WTC11 (cell line): ENCODE data around the gene STAB1. TPM values are rescaled to one million over a fixed set of nuclear protein-coding genes. Genes with fewer than 3 reads are reported as not detected.

ENCODE experiments used
- ATAC-seq: fragments of 200-7000 bp; cut with Tn5 transposase; 2 replicates; pipeline ENCODE4 v1.10.0; 2021; ENCODE audit warnings: mild to moderate bottlenecking, moderate library complexity
- CTCF ChIA-PET: fragments of 300-600 bp; sonication (Branson Sonifier 250); formaldehyde crosslinking; loops from one replicate; lab custom pipeline; 2021; ENCODE audit warnings: antibody characterized with exemption; lab: Charles Lee
- POLR2A ChIA-PET: fragments of 350-600 bp; sonication (Branson Sonifier 250); formaldehyde crosslinking; loops from one replicate; lab custom pipeline; 2021; ENCODE audit warnings: antibody characterized with exemption; lab: Charles Lee
- DNase-seq: peaks from one replicate; pipeline ENCODE4 v3.0.0; 2021; ENCODE audit warnings: low spot score
- H3K27ac Mint-ChIP-seq: 2 replicates; pipeline ENCODE4 v1.8.0; 2021; ENCODE audit warnings: mixed read lengths
- H3K27me3 Mint-ChIP-seq: 2 replicates; pipeline ENCODE4 v1.8.0; 2021; ENCODE audit warnings: low read depth, mild to moderate bottlenecking, moderate library complexity, mixed read lengths
- H3K36me3 Mint-ChIP-seq: 2 replicates; pipeline ENCODE4 v1.8.0; 2021; ENCODE audit warnings: mixed read lengths
- H3K4me1 Mint-ChIP-seq: 2 replicates; pipeline ENCODE4 v1.8.0; 2022; ENCODE audit warnings: mixed read lengths
- H3K4me3 Mint-ChIP-seq: 2 replicates; pipeline ENCODE4 v1.8.0; 2021; ENCODE audit warnings: mild to moderate bottlenecking, moderate library complexity, mixed read lengths
- H3K9me3 Mint-ChIP-seq: 2 replicates; pipeline ENCODE4 v1.8.0; 2021; ENCODE audit warnings: mixed read lengths
- AFF4 ChIP-seq: sonication (generic); formaldehyde crosslinking; IDR thresholded peaks from 2 replicates; pipeline ENCODE4 v1.8.1; 2023; ENCODE audit warnings: mild to moderate bottlenecking, missing genetic modification reagents, borderline replicate concordance
- FOXK1 ChIP-seq: sonication (generic); formaldehyde crosslinking; IDR thresholded peaks from 2 replicates; pipeline ENCODE4 v1.8.0; 2022; ENCODE audit warnings: mild to moderate bottlenecking, moderate library complexity, missing genetic modification reagents
- IRF1 ChIP-seq: sonication (generic); formaldehyde crosslinking; IDR thresholded peaks from 2 replicates; pipeline ENCODE4 v1.8.0; 2023; ENCODE audit warnings: missing genetic modification reagents
- JAZF1 ChIP-seq: fragments of 250-450 bp; sonication (Bioruptor Pico); IDR thresholded peaks from 2 replicates; pipeline ENCODE4 v1.9.0; 2021; ENCODE audit warnings: moderate library complexity, mild to moderate bottlenecking, inconsistent platforms
- JUN ChIP-seq: sonication (generic); formaldehyde crosslinking; IDR thresholded peaks from 2 replicates; pipeline ENCODE4 v1.8.0; 2023; ENCODE audit warnings: mild to moderate bottlenecking, missing genetic modification reagents
- KAT7 ChIP-seq: sonication (generic); formaldehyde crosslinking; IDR thresholded peaks from 2 replicates; pipeline ENCODE4 v1.8.1; 2023; ENCODE audit warnings: missing genetic modification reagents, mild to moderate bottlenecking, borderline replicate concordance
- RORB ChIP-seq: fragments of 250-450 bp; sonication (Bioruptor Pico); IDR thresholded peaks from 2 replicates; pipeline ENCODE4 v1.9.0; 2021; ENCODE audit warnings: mild to moderate bottlenecking
- SMAD4 ChIP-seq: sonication (generic); formaldehyde crosslinking; IDR thresholded peaks from 2 replicates; pipeline ENCODE4 v1.8.0; 2022; ENCODE audit warnings: mild to moderate bottlenecking, missing genetic modification reagents
- SOX15 ChIP-seq: fragments of 250-450 bp; sonication (Bioruptor Pico); IDR thresholded peaks from 2 replicates; pipeline ENCODE4 v1.9.0; 2021; ENCODE audit warnings: mild to moderate bottlenecking
- STAT6 ChIP-seq: sonication (generic); formaldehyde crosslinking; conservative IDR thresholded peaks from 2 replicates; pipeline ENCODE4 v1.8.1; 2023; ENCODE audit warnings: mild to moderate bottlenecking, low read depth, missing genetic modification reagents, moderate library complexity
- ZBTB21 ChIP-seq: sonication (generic); formaldehyde crosslinking; IDR thresholded peaks from 2 replicates; pipeline ENCODE4 v1.8.1; 2023; ENCODE audit warnings: mild to moderate bottlenecking, missing genetic modification reagents, borderline replicate concordance
- ZNF121 ChIP-seq: sonication (generic); formaldehyde crosslinking; IDR thresholded peaks from 2 replicates; pipeline ENCODE4 v1.8.0; 2023; ENCODE audit warnings: missing genetic modification reagents
- ZNF671 ChIP-seq: fragments of 250-450 bp; sonication (Bioruptor Pico); IDR thresholded peaks from 2 replicates; pipeline ENCODE4 v1.8.0; 2021; ENCODE audit warnings: mild to moderate bottlenecking
- total RNA-seq: library from RNA; stranded (reverse); gene quantifications from 3 replicates; pipeline ENCODE4 v1.2.3, GENCODE V29; 2021

STAB1 gene
- total RNA-seq, 1 experiment from 2014 or later: 1.9 TPM

GRCh38 chr3:52530918-52531826, 36.0 kb downstream of the STAB1 start:
- CTCF ChIA-PET: interaction anchor here (1.1 kb wide), 1 partner anchor 49 kb away, joined by 4 read pairs; no protein-coding TSS in a partner anchor
- DNase-seq: no peak

More at GRCh38 chr3:52530918-52531826, 36.0 kb downstream of the STAB1 start:
- no peak for ATAC-seq
- H3K4me1 Mint-ChIP-seq: peaks cover 24% of the 10 kb centered on the region
- POLR2A ChIA-PET: no interaction called here
- no peak overlapping the region for H3K27ac Mint-ChIP-seq
- TF ChIP-seq RORB (CRISPR knock-in tag): no peak
- TF ChIP-seq ZNF671: no peak
- TF ChIP-seq ZNF121 (CRISPR knock-in tag): no peak
- TF ChIP-seq JAZF1 (CRISPR knock-in tag): no peak
- TF ChIP-seq KAT7 (CRISPR knock-in tag): no peak
- no peak for TF ChIP-seq ZBTB21 (CRISPR knock-in tag)
- TF ChIP-seq FOXK1 (CRISPR knock-in tag): no peak
- no peak for TF ChIP-seq JUN (CRISPR knock-in tag)
- no peak for TF ChIP-seq SOX15 (CRISPR knock-in tag)
- no peak for TF ChIP-seq IRF1
- TF ChIP-seq AFF4: no peak
- no peak for TF ChIP-seq SMAD4 (CRISPR knock-in tag)
- no peak for TF ChIP-seq STAT6 (CRISPR knock-in tag)
- H3K4me3 Mint-ChIP-seq: no peak overlapping the region
- no peaks in the 10 kb centered on the region for H3K9me3 Mint-ChIP-seq
- H3K36me3 Mint-ChIP-seq: peaks cover 21% of the 10 kb centered on the region
- no peaks in the 10 kb centered on the region for H3K27me3 Mint-ChIP-seq
